Osteocyte (in vitro differentiated cells): ENCODE data around the gene TMEM247. TPM values are rescaled to one million over a fixed set of nuclear protein-coding genes. Genes with fewer than 3 reads are reported as not detected.
A peak's percentile ranks its signal among the peaks of the same experiment; 100 is the strongest.

ENCODE experiments used
- DNase-seq: peaks from one replicate; pipeline ENCODE4 v3.0.0; 2021; ENCODE audit warnings: mixed read lengths; ENCODE audit not compliant: unreplicated experiment; ENCODE audit errors: extremely low spot score
- H3K27ac Mint-ChIP-seq: one replicate; pipeline ENCODE4 v1.8.0; 2021; ENCODE audit warnings: mild to moderate bottlenecking, mixed read lengths; ENCODE audit not compliant: unreplicated experiment
- H3K27me3 Mint-ChIP-seq: one replicate; pipeline ENCODE4 v1.8.0; 2021; ENCODE audit warnings: mixed read lengths; ENCODE audit not compliant: unreplicated experiment
- H3K36me3 Mint-ChIP-seq: one replicate; pipeline ENCODE4 v1.8.0; 2021; ENCODE audit warnings: mixed read lengths; ENCODE audit not compliant: unreplicated experiment
- H3K4me1 Mint-ChIP-seq: one replicate; pipeline ENCODE4 v1.8.0; 2021; ENCODE audit warnings: mixed read lengths; ENCODE audit not compliant: unreplicated experiment
- H3K4me3 Mint-ChIP-seq: one replicate; pipeline ENCODE4 v1.8.0; 2021; ENCODE audit warnings: mild to moderate bottlenecking, moderate library complexity, mixed read lengths; ENCODE audit not compliant: unreplicated experiment
- H3K9me3 Mint-ChIP-seq: one replicate; pipeline ENCODE4 v1.8.0; 2021; ENCODE audit warnings: mixed read lengths; ENCODE audit not compliant: unreplicated experiment
- CTCF ChIP-seq: fragments of 200-600 bp; sonication (generic); IDR thresholded peaks from 2 replicates; pipeline ENCODE4 v1.5.0; 2021; ENCODE audit warnings: antibody characterized with exemption, mild to moderate bottlenecking, moderate library complexity
- long read RNA-seq: library from polyadenylated mRNA; unstranded; transcript quantifications from one replicate; pipeline ENCODE4 v2.0.0, GENCODE V29; 2021
- total RNA-seq: library from RNA; stranded (reverse); gene quantifications from 2 replicates; pipeline ENCODE4 v1.2.1, GENCODE V29; 2021

Gene TMEM247
- total RNA-seq = not detected in 2 replicates
- long read RNA-seq = 0 reads

GRCh38 chr2:46479265-46479664, at the start of gene TMEM247:
Gene TMEM247, plus strand, starts transcription at chr2:46479565.
- Mint-ChIP-seq H3K4me1 (peaks cover 12% of the 10 kb centered on the region), H3K36me3 (no peaks in the 10 kb centered on the region), H3K9me3 (peaks cover 9% of the 10 kb centered on the region), H3K4me3 (no peak within 1 kb of the TSS), H3K27me3 (peaks cover 25% of the 10 kb centered on the region), H3K27ac (no peak within 1 kb of the TSS)
- DNase-seq = no peak
- no peak for TF ChIP-seq CTCF

- DNase-seq = no peak
- H3K4me1 Mint-ChIP-seq = peaks cover 11% of the 10 kb centered on the region
- H3K27me3 Mint-ChIP-seq = peaks cover 47% of the 10 kb centered on the region
- no peaks in the 10 kb centered on the region for H3K36me3 Mint-ChIP-seq
- H3K9me3 Mint-ChIP-seq = peaks cover 5% of the 10 kb centered on the region
- H3K27ac Mint-ChIP-seq = no peak overlapping the region
- no peak overlapping the region for H3K4me3 Mint-ChIP-seq
- no peak for TF ChIP-seq CTCF
Observed at GRCh38 chr2:46430413-46430812, 49.0 kb upstream of the TMEM247 start.

GRCh38 chr2:46430992-46431391, 48.4 kb upstream of the TMEM247 start:
- no peak for DNase-seq
- Mint-ChIP-seq H3K4me1 (peaks cover 13% of the 10 kb centered on the region), H3K4me3 (no peak overlapping the region), H3K27ac (no peak overlapping the region), H3K27me3 (peaks cover 44% of the 10 kb centered on the region), H3K9me3 (peaks cover 5% of the 10 kb centered on the region), H3K36me3 (no peaks in the 10 kb centered on the region)
- no peak for TF ChIP-seq CTCF

GRCh38 chr2:46431481-46432235, 47.7 kb upstream of the TMEM247 start:
- Mint-ChIP-seq H3K9me3 (peaks cover 5% of the 10 kb centered on the region), H3K4me1 (peaks cover 13% of the 10 kb centered on the region), H3K27me3 (peaks cover 49% of the 10 kb centered on the region), H3K27ac (no peak overlapping the region), H3K36me3 (no peaks in the 10 kb centered on the region), H3K4me3 (no peak overlapping the region)
- TF ChIP-seq CTCF = no peak
- no peak for DNase-seq

- no peak for TF ChIP-seq CTCF
- Mint-ChIP-seq H3K4me3 (no peak overlapping the region), H3K9me3 (no peaks in the 10 kb centered on the region), H3K27me3 (peaks cover 75% of the 10 kb centered on the region), H3K27ac (peak overlapping the region; percentile 71), H3K36me3 (no peaks in the 10 kb centered on the region), H3K4me1 (peaks cover 13% of the 10 kb centered on the region)
- no peak for DNase-seq
Observed at GRCh38 chr2:46434851-46435273, 44.5 kb upstream of the TMEM247 start.
